ENCODE results near the gene AGBL4. TPM values are rescaled to one million over a fixed set of nuclear protein-coding genes. Genes with fewer than 3 reads are reported as not detected.

The AGBL4 gene
- total and polyA plus RNA-seq, 2 of the 13 experiments (the other 11 are each of a cell fraction or from before 2014, with no cell fraction given): not detected

Small RNA genes within 50 kb of the gene (small RNA-seq; reads per million reads assigned to genes)
- gene AL390023.1 (ENCODE audit: insufficient read depth in 2 of 3, insufficient read length in 3 of 3, low read depth in 2 of 3, low replicate concordance in 1 of 3): 0 reads per million in 3 experiments

Other genes starting within 250 kb of the AGBL4 start
- not detected in 2 replicates for gene ELAVL4, start 85.0 kb upstream of the AGBL4 start, total RNA-seq (2016; rRNA removed; fragmentation: Illumina TruSeq; extraction: Trizol)
- gene ELAVL4, start 85.0 kb upstream of the AGBL4 start, polyA plus RNA-seq (2011; rRNA removed): not detected in 2 replicates